Endodermal cell (in vitro differentiated cells): ENCODE data around the gene PARD3B. TPM values are rescaled to one million over a fixed set of nuclear protein-coding genes. Genes with fewer than 3 reads are reported as not detected.

Experiments used
- DNase-seq: peaks from one replicate; pipeline ENCODE4 v3.0.0-alpha.2; 2017
- H3K27ac ChIP-seq: 2 replicates; pipeline ENCODE4 v1.5.1; 2013; ENCODE audit warnings: mild to moderate bottlenecking, low read depth, low read length, moderate library complexity
- H3K27me3 ChIP-seq: 2 replicates; pipeline ENCODE4 v1.6.1; 2013; ENCODE audit warnings: mild to moderate bottlenecking, low read length, moderate library complexity; ENCODE audit not compliant: insufficient read depth, control insufficient read depth, poor library complexity, severe bottlenecking
- H3K36me3 ChIP-seq: 2 replicates; pipeline ENCODE4 v1.7.0; 2013; ENCODE audit warnings: mild to moderate bottlenecking, low read length, moderate library complexity; ENCODE audit not compliant: control insufficient read depth, insufficient read depth
- H3K4me1 ChIP-seq: one replicate; pipeline ENCODE4 v1.7.0; 2013; ENCODE audit warnings: low read length; ENCODE audit not compliant: control insufficient read depth, insufficient read depth
- H3K4me3 ChIP-seq: 2 replicates; pipeline ENCODE4 v1.5.1; 2013; ENCODE audit warnings: mild to moderate bottlenecking, low read length, moderate library complexity
- H3K9ac ChIP-seq: 2 replicates; pipeline ENCODE4 v1.6.1; 2013; ENCODE audit warnings: mild to moderate bottlenecking, low read length, moderate library complexity; ENCODE audit not compliant: poor library complexity, severe bottlenecking; ENCODE audit errors: extremely low read depth
- H3K9me3 ChIP-seq: 2 replicates; pipeline ENCODE4 v1.6.1; 2013; ENCODE audit warnings: mild to moderate bottlenecking, low read length, moderate library complexity; ENCODE audit not compliant: control insufficient read depth
- H3K27ac Mint-ChIP-seq: 2 replicates; pipeline ENCODE4 v1.8.0; 2020; ENCODE audit warnings: mixed read lengths
- H3K27me3 Mint-ChIP-seq: 2 replicates; pipeline ENCODE4 v1.8.0; 2021; ENCODE audit warnings: mild to moderate bottlenecking, mixed read lengths; ENCODE audit not compliant: insufficient read depth
- H3K36me3 Mint-ChIP-seq: 2 replicates; pipeline ENCODE4 v1.8.0; 2020; ENCODE audit warnings: low read depth, mixed read lengths
- H3K4me1 Mint-ChIP-seq: 2 replicates; pipeline ENCODE4 v1.8.0; 2020; ENCODE audit warnings: mixed read lengths
- H3K4me3 Mint-ChIP-seq: 2 replicates; pipeline ENCODE4 v1.8.0; 2020; ENCODE audit warnings: mild to moderate bottlenecking, moderate library complexity, mixed read lengths
- H3K9me3 Mint-ChIP-seq: 2 replicates; pipeline ENCODE4 v1.8.0; 2020; ENCODE audit warnings: mild to moderate bottlenecking, mixed read lengths
- WGBS, 2 experiments: methylation state at CpG; one replicate each; pipeline versions ENCODE4 v1.1.5 to v1.1.7; 2013; ENCODE audit warnings: missing lambda C conversion rate in 2 of 2, mixed read lengths in 1 of 2; ENCODE audit not compliant: insufficient coverage in 1 of 2, insufficient read length in 1 of 2; 5-methylcytosine and 5-hydroxymethylcytosine counted together
- total RNA-seq, 2 donors: library from RNA; stranded (reverse); fragmentation: NEBNext Ultra II Directional in 1 of 2; extraction: Animal tissue kit (Norgen Biotek cat#: 25700) in 1 of 2; gene quantifications; 2 replicates in 1 of 2; 3 replicates in 1 of 2; pipeline ENCODE4 v1.2.1, GENCODE V29; 2021
- TF ChIP-seq, protein P1 (sequence below): fragments of 200-600 bp; sonication (generic); conservative IDR thresholded peaks from 2 replicates; pipeline ENCODE4 v1.5.0; 2021; ENCODE audit warnings: antibody characterized with exemption, mild to moderate bottlenecking

Gene PARD3B
- total RNA-seq, 2 donors from 2014 or later: 2.5 to 5.6 TPM

DNA sequence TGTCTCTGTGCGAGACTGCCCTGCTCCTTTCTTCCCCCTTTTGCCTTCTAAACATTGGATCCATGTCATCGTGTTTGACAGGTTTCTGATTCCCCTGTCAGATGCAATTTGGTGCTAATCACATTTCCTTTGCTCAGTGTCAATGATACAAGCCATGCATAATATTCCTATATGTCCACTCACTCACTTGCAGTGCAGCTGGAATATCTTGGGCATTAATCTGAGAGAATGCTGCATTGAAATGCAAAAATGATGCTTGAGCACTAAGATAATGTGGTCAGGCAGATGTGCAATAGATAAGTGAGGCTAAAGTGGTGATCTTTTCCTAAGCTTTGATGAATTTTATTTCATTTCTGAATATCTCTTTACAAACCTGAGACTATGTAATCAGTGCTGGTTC lies 375.5 kb downstream of the PARD3B start:
- Mint-ChIP-seq H3K27ac (no peak overlapping the region), H3K36me3 (no peaks in the 10 kb centered on the region), H3K9me3 (no peaks in the 10 kb centered on the region), H3K4me1 (no peaks in the 10 kb centered on the region), H3K4me3 (no peak overlapping the region), H3K27me3 (no peaks in the 10 kb centered on the region)
- TF ChIP-seq, protein P1, sequence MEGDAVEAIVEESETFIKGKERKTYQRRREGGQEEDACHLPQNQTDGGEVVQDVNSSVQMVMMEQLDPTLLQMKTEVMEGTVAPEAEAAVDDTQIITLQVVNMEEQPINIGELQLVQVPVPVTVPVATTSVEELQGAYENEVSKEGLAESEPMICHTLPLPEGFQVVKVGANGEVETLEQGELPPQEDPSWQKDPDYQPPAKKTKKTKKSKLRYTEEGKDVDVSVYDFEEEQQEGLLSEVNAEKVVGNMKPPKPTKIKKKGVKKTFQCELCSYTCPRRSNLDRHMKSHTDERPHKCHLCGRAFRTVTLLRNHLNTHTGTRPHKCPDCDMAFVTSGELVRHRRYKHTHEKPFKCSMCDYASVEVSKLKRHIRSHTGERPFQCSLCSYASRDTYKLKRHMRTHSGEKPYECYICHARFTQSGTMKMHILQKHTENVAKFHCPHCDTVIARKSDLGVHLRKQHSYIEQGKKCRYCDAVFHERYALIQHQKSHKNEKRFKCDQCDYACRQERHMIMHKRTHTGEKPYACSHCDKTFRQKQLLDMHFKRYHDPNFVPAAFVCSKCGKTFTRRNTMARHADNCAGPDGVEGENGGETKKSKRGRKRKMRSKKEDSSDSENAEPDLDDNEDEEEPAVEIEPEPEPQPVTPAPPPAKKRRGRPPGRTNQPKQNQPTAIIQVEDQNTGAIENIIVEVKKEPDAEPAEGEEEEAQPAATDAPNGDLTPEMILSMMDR: no peak
- WGBS, 2 experiments: 91 to 92% methylated on average over 2 of the region's 2 CpGs
- H3K27me3 ChIP-seq: no peaks in the 10 kb centered on the region
- no peaks in the 10 kb centered on the region for H3K9me3 ChIP-seq
- no peak for DNase-seq
- no peak overlapping the region for H3K4me3 ChIP-seq
- H3K27ac ChIP-seq: no peak overlapping the region
- no peaks in the 10 kb centered on the region for H3K36me3 ChIP-seq
- no peak overlapping the region for H3K9ac ChIP-seq
- no peaks in the 10 kb centered on the region for H3K4me1 ChIP-seq

DNA sequence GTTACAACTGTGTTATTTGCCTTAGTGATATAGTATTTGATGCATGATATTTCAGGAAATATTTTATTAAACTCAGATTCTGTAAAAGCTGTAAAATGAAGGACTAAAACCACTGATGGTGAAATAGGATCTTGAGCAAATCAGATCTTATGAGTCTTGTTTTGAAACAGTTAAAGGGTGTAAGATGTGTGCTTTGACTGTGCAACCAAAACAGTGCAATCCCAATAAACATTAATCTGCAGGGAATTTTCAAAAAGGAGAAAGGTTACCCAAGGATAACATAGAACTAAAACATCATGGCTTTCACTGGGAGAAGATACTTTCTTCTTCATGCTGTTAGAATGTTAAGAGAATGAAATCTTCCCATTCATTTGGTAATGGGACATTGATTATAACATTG lies 378.7 kb downstream of the PARD3B start:
- DNase-seq: no peak
- H3K36me3 ChIP-seq: no peaks in the 10 kb centered on the region
- no peaks in the 10 kb centered on the region for H3K27me3 ChIP-seq
- H3K9me3 Mint-ChIP-seq: no peaks in the 10 kb centered on the region
- H3K9me3 ChIP-seq: no peaks in the 10 kb centered on the region
- TF ChIP-seq, protein P1: no peak
- no peaks in the 10 kb centered on the region for H3K4me1 ChIP-seq
- no peaks in the 10 kb centered on the region for H3K27me3 Mint-ChIP-seq
- no peaks in the 10 kb centered on the region for H3K4me1 Mint-ChIP-seq
- no peak overlapping the region for H3K9ac ChIP-seq
- H3K27ac ChIP-seq: no peak overlapping the region
- H3K4me3 Mint-ChIP-seq: no peak overlapping the region
- H3K36me3 Mint-ChIP-seq: no peaks in the 10 kb centered on the region
- H3K27ac Mint-ChIP-seq: no peak overlapping the region
- no peak overlapping the region for H3K4me3 ChIP-seq

DNA sequence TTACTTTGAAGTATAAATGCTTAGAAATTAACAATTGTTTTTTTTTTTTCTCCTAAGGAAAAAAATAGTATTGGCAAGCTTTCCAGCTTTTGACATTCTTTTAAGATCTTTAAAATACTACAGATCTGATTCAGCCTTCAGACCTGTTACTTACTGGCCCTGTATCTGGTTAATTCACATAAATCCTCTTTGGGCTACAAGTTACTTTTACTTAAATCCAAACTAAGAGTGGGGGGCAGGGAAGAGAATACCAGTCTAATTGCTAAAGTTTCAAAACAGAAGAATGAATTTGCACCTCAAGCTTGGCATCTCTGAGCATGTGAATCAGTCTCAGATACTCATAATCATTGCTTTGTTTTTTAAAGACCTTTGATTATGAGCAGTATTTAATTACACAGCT lies 386.3 kb downstream of the PARD3B start:
- Histone ChIP-seq H3K9ac (no peak overlapping the region), H3K27ac (no peak overlapping the region), H3K4me3 (no peak overlapping the region), H3K27me3 (no peaks in the 10 kb centered on the region), H3K4me1 (no peaks in the 10 kb centered on the region), H3K9me3 (no peaks in the 10 kb centered on the region), H3K36me3 (no peaks in the 10 kb centered on the region)
- Mint-ChIP-seq H3K36me3 (no peaks in the 10 kb centered on the region), H3K27ac (no peak overlapping the region), H3K4me3 (no peak overlapping the region), H3K27me3 (no peaks in the 10 kb centered on the region), H3K4me1 (no peaks in the 10 kb centered on the region), H3K9me3 (no peaks in the 10 kb centered on the region)
- DNase-seq: no peak
- TF ChIP-seq, protein P1: no peak
